Measurements from ENCODE around the gene ZC3H7A.
A peak's percentile ranks its signal among the peaks of the same experiment; 100 is the strongest.
"Not testable (repeated sequence)": the region's sequence is repeated elsewhere in the genome, so short reads cannot be mapped to it uniquely, and the experiment has no call there.

Gene ZC3H7A, protein sequence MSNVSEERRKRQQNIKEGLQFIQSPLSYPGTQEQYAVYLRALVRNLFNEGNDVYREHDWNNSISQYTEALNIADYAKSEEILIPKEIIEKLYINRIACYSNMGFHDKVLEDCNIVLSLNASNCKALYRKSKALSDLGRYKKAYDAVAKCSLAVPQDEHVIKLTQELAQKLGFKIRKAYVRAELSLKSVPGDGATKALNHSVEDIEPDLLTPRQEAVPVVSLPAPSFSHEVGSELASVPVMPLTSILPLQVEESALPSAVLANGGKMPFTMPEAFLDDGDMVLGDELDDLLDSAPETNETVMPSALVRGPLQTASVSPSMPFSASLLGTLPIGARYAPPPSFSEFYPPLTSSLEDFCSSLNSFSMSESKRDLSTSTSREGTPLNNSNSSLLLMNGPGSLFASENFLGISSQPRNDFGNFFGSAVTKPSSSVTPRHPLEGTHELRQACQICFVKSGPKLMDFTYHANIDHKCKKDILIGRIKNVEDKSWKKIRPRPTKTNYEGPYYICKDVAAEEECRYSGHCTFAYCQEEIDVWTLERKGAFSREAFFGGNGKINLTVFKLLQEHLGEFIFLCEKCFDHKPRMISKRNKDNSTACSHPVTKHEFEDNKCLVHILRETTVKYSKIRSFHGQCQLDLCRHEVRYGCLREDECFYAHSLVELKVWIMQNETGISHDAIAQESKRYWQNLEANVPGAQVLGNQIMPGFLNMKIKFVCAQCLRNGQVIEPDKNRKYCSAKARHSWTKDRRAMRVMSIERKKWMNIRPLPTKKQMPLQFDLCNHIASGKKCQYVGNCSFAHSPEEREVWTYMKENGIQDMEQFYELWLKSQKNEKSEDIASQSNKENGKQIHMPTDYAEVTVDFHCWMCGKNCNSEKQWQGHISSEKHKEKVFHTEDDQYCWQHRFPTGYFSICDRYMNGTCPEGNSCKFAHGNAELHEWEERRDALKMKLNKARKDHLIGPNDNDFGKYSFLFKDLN

GRCh38 chr16:11797166-11797956 lies at the start of gene ZC3H7A:
Gene ZC3H7A, minus strand, starts transcription at chr16:11797258. Its CDS starts 14,904 bp downstream, at chr16:11782354.
- peak; percentile 82 for FAIRE-seq

- FAIRE-seq = no peak
Observed at GRCh38 chr16:11844499-11844898, 47.4 kb upstream of the ZC3H7A start.

- FAIRE-seq = no peak
Observed at GRCh38 chr16:11843861-11844260, 46.8 kb upstream of the ZC3H7A start.

GRCh38 chr16:11843206-11843605 lies 46.1 kb upstream of the ZC3H7A start:
- FAIRE-seq = no peak

DNA sequence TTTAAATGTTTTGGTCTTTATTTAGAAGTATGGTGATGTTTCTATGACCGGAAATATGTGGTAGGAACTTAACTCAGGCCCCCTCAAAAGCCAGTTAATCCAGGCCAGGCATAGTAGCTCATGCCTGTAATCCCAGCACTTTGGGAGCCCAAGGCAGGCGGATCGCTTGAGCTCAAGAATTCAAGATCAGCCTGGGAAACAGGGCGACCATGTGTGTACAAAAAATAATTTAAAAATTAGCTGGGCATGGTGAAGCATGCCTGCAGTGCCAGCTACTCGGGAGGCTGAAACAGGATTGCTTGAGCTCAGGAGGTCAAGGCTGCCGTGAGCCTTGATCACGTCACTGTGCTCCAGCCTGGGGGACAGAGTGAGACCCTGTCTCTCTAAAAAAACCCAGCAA lies 44.0 kb upstream of the ZC3H7A start:
- FAIRE-seq = no peak

DNA sequence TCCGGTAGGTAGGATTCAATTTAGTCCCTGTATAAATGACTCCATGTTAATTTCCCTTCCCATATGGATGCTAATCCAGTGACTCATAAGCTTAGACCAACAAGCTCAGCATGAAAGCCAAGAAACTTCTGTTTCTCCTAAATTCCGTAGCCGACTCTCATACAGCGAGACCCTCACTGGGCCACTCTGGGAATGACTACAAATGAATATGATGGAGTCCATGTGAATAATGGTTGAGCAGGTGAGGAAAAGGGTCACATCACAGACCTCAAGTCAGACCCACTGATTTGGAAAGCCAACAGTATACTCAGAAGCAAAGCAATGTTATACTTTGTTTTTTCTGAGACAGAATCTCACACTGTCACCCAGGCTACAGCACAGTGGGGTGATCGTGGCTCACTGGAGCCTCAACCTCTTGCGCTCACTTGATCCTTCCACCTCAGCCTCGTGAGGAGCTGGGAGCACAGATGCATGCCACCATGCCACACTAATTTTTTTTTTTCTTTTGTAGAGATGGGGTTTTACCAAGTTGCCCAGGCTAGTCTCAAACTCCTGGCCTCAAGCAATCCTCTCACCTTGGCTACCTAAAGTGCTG lies 39.7 kb upstream of the ZC3H7A start:
- FAIRE-seq = peak; percentile 98

DNA sequence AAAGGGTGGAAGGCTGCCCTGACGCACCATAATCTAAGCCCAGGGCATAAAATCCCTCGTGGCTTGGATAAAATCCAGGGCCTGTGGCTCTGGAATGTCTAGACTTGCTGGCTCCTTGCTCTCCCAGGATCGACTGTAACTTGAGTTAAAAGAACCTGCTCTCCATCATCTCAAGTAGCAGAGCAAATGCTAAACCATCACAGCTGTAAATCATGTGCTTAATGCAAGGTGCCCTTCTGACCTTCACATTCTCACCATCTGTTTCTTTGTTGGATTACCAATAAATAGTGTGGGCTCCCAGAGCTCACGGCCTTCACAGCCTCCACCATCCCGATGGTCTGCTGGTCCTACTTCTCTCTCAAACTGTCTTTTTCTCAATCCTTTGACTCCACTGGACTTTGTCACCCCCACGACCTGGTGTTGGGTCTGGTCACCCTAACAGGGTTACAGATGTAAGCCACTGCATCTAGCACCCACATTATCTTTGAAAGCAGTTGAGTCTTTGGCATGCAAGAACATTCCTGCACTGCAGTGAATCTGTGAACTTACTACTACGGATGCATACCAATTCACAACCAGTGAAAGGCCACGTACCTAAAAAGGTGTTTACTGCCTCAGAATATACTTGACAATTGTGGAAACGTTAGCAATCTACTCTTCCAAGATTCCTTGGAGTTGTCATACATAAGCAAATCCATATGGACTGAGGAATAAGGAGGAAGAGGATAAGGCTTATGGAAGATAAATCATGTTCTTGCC lies 39.0 kb upstream of the ZC3H7A start:
- FAIRE-seq = peak; percentile 93

DNA sequence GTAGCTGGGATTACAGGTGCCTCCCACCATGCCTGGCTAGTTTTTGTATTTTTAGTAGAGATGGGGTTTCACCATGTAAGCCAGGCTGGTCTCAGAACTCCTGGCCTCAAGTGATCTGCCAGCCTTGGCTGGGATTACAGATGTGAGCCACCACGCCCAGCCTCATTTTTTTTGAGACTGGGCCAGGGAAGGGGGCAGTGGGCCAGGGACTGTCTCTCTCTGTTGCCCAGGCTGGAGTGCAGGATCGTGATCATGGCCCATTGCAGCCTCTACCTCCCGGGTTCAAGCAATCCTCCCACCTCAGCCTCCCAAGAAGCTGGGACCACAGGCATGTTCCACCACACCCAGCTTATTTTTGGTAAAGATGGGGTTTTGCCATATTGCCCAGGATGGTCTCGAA lies 38.3 kb upstream of the ZC3H7A start:
- FAIRE-seq = no peak

DNA sequence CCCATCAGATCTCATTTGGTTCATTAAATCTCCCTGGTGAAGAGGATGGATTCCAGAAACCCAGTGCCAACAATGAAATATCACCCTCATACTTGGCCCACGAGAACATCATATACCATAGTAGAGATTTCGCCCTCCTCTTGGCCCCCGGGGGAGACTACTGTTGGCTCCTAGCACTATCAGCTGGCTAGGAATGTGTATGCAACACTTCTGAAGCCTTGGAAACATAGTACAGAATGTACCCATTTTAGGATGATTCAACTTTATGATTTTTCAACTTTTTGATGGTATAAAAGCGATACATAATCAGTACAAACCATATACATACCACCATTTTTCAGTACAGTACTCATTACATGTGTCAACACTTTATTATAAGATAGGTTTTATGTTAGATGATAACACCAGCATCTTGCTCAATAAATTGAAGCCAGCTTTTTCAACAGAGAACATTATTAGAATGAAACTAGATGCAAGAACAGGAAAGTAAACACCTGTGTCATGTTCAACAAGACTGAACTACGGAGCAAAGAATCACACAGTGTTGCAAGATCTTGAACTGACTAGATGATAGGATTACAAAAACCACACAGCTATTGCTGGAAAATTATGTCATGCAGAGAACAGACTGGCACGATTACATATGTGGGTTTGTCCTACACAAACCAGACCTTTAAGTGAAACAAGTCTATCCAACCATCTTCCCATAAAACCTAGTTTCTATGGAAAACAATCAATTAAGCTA lies 37.1 kb upstream of the ZC3H7A start:
- FAIRE-seq = no peak

GRCh38 chr16:11828696-11829095 lies 31.6 kb upstream of the ZC3H7A start:
- no peak for FAIRE-seq

GRCh38 chr16:11825520-11826165 lies 28.6 kb upstream of the ZC3H7A start:
- not testable (repeated sequence) for FAIRE-seq

- FAIRE-seq = no peak
Observed at GRCh38 chr16:11824362-11824761, 27.3 kb upstream of the ZC3H7A start.

DNA sequence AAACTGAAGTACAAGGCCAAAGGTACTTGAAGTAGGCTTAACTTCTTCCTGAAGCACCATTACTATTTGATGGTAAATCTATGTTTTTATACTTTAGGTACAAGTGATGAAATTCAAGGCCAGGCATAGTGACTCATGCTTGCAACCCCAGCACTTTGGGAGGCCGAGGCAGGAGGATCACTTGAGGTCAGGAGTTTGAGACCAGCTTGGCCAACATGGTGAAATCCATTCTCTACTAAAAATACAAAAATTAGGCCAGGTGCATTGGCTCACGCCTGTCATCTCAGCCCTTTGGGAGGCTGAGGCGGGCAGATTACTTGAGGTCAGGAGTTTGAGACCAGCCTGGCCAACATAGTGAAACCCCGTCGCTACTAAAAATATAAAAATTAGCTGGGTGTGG lies 26.6 kb upstream of the ZC3H7A start:
- FAIRE-seq = not testable (repeated sequence)

GRCh38 chr16:11819798-11820197 lies 22.7 kb upstream of the ZC3H7A start:
- no peak for FAIRE-seq

GRCh38 chr16:11818970-11819369 lies 21.9 kb upstream of the ZC3H7A start:
- not testable (repeated sequence) for FAIRE-seq

DNA sequence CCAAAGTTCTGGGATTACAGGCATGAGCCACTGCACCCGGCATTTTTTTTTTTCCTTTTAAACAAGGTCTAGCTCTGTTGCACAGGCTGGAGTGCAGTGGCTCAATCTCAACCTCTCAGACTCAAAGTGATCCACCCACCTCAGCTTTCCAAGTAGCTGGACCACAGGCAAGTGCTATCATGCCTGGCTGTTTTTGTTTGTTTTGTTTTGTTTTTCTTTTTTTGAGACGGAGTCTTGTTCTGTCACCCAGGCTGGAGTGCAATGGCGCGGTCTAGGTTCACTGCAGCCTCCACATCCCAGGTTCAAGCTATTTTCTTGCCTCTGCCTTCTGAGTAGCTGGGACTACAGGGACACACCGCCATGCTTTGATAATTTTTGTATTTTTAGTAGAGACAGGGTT lies 19.1 kb upstream of the ZC3H7A start:
- FAIRE-seq = no peak

DNA sequence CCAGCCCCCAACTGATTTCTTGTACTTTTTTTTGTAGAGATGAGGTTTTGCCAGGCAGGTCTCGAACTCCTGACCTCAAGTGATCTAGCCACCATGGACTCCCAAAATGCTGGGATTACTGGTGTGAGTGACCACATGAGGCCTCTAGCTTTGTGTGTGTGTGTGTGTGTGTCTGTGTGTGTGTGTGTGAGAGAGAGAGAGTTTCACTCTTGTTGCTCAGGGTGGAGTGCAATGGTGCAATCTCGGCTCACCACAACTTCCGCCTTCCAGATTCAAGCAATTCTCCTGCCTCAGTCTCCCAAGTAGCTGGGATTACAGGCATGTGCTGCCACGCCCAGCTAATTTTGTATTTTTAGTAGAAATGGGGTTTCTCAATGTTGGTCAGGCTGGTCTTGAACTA lies 17.7 kb upstream of the ZC3H7A start:
- not testable (repeated sequence) for FAIRE-seq

DNA sequence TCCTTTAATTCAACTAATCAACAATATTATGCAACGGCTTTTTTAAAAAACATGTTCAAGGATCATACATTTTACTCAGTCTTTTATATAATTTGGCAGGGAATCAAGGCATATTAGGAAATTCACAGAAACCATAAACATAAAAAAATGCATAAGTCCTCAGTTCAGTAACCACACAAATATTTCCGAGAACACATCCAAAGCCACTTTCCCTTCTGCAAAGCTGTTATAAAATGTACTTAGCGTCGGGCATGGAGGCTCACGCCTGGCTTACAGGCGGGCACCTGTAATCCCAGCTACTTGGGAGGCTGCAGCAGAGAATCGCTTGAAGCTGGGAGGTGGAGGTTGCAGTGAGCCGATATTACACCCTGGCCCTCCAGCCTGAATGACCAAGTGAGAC lies 9.7 kb upstream of the ZC3H7A start:
- FAIRE-seq = no peak

GRCh38 chr16:11805556-11805955 lies 8.5 kb upstream of the ZC3H7A start:
- no peak for FAIRE-seq

DNA sequence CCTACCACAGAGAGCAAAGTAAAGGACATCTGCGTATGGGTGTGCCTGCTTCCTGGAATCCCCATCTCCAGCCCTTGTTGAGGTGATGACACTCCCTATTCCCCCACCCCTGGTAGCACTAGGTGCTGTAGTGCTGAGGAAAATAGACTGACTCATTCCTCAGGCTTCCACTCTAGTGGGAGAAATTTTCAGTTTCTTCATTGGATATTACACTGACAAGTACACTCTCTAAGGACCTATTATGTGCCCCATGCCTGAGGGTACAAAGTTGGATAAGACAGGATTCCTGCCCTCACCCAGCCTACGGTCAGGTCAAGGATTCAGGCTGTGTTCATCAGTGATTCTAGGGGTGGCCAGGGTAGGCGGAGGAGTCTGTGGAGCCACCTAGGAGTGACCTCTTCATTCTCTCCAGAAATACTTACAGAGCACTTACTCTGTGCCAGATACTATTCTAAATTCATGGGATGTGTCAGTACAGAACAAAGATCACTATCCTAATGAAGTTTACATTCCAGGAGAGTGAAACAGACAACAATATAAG lies 4.5 kb upstream of the ZC3H7A start:
- no peak for FAIRE-seq
